Upper lobe of right lung (tissue), 1 donor: Measurements from ENCODE around the gene COX7A2. TPM values are rescaled to one million over a fixed set of nuclear protein-coding genes. Genes with fewer than 3 reads are reported as not detected.
A peak's percentile ranks its signal among the peaks of the same experiment; 100 is the strongest.

Experiments
- ATAC-seq: fragments of 200-7000 bp; cut with Tn5 transposase; one replicate; pipeline ENCODE4 v1.9.1; 2020; ENCODE audit warnings: mild to moderate bottlenecking, moderate library complexity
- DNase-seq: peaks from one replicate; pipeline ENCODE4 v3.0.0-alpha.2; 2020
- H3K27ac ChIP-seq: fragments of 200-600 bp; one replicate; pipeline ENCODE4 v1.8.0; 2022
- H3K27me3 ChIP-seq: fragments of 200-600 bp; one replicate; pipeline ENCODE4 v1.8.0; 2022; ENCODE audit warnings: mild to moderate bottlenecking
- H3K36me3 ChIP-seq: fragments of 200-600 bp; one replicate; pipeline ENCODE4 v1.8.0; 2022
- H3K4me1 ChIP-seq: fragments of 200-600 bp; one replicate; pipeline ENCODE4 v1.8.0; 2022
- H3K4me3 ChIP-seq: fragments of 200-600 bp; one replicate; pipeline ENCODE4 v1.8.0; 2022; ENCODE audit warnings: mild to moderate bottlenecking
- H3K9me3 ChIP-seq: fragments of 200-600 bp; one replicate; pipeline ENCODE4 v1.8.0; 2022
- CTCF ChIP-seq: fragments of 200-600 bp; IDR thresholded peaks from one replicate; pipeline ENCODE4 v1.8.0; 2022; ENCODE audit warnings: antibody characterized with exemption
- intact Hi-C: fragments of 100-400 bp; cut with DNase I; formaldehyde crosslinking; loops from one replicate; pipeline ENCODE4 v1.11.0; 2022
- total RNA-seq: library from RNA; stranded (reverse); fragmentation: NEBNext Ultra II Directional; extraction: Animal tissue kit (Norgen Biotek cat#: 25700); gene quantifications from one replicate; pipeline ENCODE4 v1.2.1, GENCODE V29; 2021
- donor health status: DM: no; HTN: yes; CAD: no; lungs with severe emphysema.

The COX7A2 gene
- total RNA-seq, 1 donor from 2014 or later: 240 TPM

GRCh38 chr6:75206576-75207342, 36.8 kb downstream of the COX7A2 start:
- no peak for TF ChIP-seq CTCF
- Histone ChIP-seq H3K4me3 (peak overlapping the region; percentile 50), H3K9me3 (no peaks in the 10 kb centered on the region), H3K4me1 (peaks cover 44% of the 10 kb centered on the region), H3K27ac (no peak overlapping the region), H3K36me3 (no peaks in the 10 kb centered on the region), H3K27me3 (peaks cover 55% of the 10 kb centered on the region)
- intact Hi-C loops: no loop called here
- no peak for DNase-seq
- ATAC-seq: no peak

- Histone ChIP-seq H3K36me3 (no peaks in the 10 kb centered on the region), H3K4me1 (peaks cover 43% of the 10 kb centered on the region), H3K9me3 (no peaks in the 10 kb centered on the region), H3K4me3 (peak within 1 kb of the TSS; percentile 50), H3K27me3 (peaks cover 63% of the 10 kb centered on the region), H3K27ac (peak within 1 kb of the TSS; percentile 61)
- DNase-seq: peak; percentile 94
- TF ChIP-seq CTCF: no peak
- intact Hi-C loops: no loop called here
- peak; percentile 83 for ATAC-seq
Measured at GRCh38 chr6:75205776-75206575, 37.6 kb downstream of the COX7A2 start, which contains the start of gene COL12A1. Gene COL12A1, minus strand, starts transcription at chr6:75206053. Its CDS starts 3,261 bp downstream, at chr6:75202792.

- peaks cover 69% of the 10 kb centered on the region for H3K27me3 ChIP-seq
Measured at GRCh38 chr6:75204959-75205775, 38.4 kb downstream of the COX7A2 start.

GRCh38 chr6:75204217-75204958, 39.2 kb downstream of the COX7A2 start:
- DNase-seq (peak; percentile 75), ATAC-seq (peak; percentile 8)
- H3K27me3 ChIP-seq: peaks cover 72% of the 10 kb centered on the region
- H3K9me3 ChIP-seq: no peaks in the 10 kb centered on the region
- peaks cover 41% of the 10 kb centered on the region for H3K4me1 ChIP-seq
- peak; percentile 69 for TF ChIP-seq CTCF
- intact Hi-C loops: no loop called here
- peak overlapping the region; percentile 3 for H3K27ac ChIP-seq
- H3K36me3 ChIP-seq: no peaks in the 10 kb centered on the region
- peak overlapping the region; percentile 50 for H3K4me3 ChIP-seq

More at GRCh38 chr6:75204959-75205775, 38.4 kb downstream of the COX7A2 start:
- peak overlapping the region; percentile 61 for H3K27ac ChIP-seq
- no peaks in the 10 kb centered on the region for H3K9me3 ChIP-seq
- H3K36me3 ChIP-seq: no peaks in the 10 kb centered on the region
- H3K4me3 ChIP-seq: peak overlapping the region; percentile 50
- TF ChIP-seq CTCF: no peak
- DNase-seq (peak; percentile 80), ATAC-seq (peak; percentile 60)
- peaks cover 41% of the 10 kb centered on the region for H3K4me1 ChIP-seq
- intact Hi-C loops: no loop called here

- Histone ChIP-seq H3K27ac (no peak overlapping the region), H3K4me3 (no peak overlapping the region)
Measured at GRCh38 chr6:75203721-75204120, 39.9 kb downstream of the COX7A2 start.

More at GRCh38 chr6:75203721-75204120, 39.9 kb downstream of the COX7A2 start:
- H3K9me3 ChIP-seq: no peaks in the 10 kb centered on the region
- no peaks in the 10 kb centered on the region for H3K36me3 ChIP-seq
- ATAC-seq (no peak), DNase-seq (no peak)
- intact Hi-C loops: no loop called here
- peaks cover 40% of the 10 kb centered on the region for H3K4me1 ChIP-seq
- H3K27me3 ChIP-seq: peaks cover 71% of the 10 kb centered on the region
- TF ChIP-seq CTCF: no peak
